Measurements from ENCODE around the gene PCSK1N. TPM values are rescaled to one million over a fixed set of nuclear protein-coding genes. Genes with fewer than 3 reads are reported as not detected.
A peak's percentile ranks its signal among the peaks of the same experiment; 100 is the strongest.

The PCSK1N gene
- total and polyA plus RNA-seq, 2 of the 13 experiments (the other 11 are each of a cell fraction or from before 2014, with no cell fraction given): 4.5 to 14.0 TPM

- TF ChIP-seq CREB1 (IDR thresholded peaks at IDR 0.05) (peak; percentile 97), CREB1 (CRISPR knock-in tag; IDR thresholded peaks at IDR 0.05) (peak; percentile 99), DBP (CRISPR knock-in tag; IDR thresholded peaks at IDR 0.05; ENCODE audit: not compliant biosample characterization) (no peak), ZMYM4 (CRISPR knock-in tag; IDR thresholded peaks at IDR 0.05) (peak; percentile 67), ZNF510 (CRISPR knock-in tag; IDR thresholded peaks at IDR 0.05; ENCODE audit: low read depth) (no peak), MBD4 (IDR thresholded peaks at IDR 0.05; ENCODE audit: borderline replicate concordance, low read length) (no peak), ZNF138 (CRISPR knock-in tag; IDR thresholded peaks at IDR 0.05; ENCODE audit: low read depth) (no peak), ZNF619 (CRISPR knock-in tag; IDR thresholded peaks at IDR 0.05) (no peak), ZNF550 (CRISPR knock-in tag; IDR thresholded peaks at IDR 0.05; ENCODE audit: borderline replicate concordance) (no peak), NR2F2 (IDR thresholded peaks at IDR 0.05; ENCODE audit: borderline replicate concordance, low read depth) (no peak), KLF12 (CRISPR knock-in tag; IDR thresholded peaks at IDR 0.05; ENCODE audit: borderline replicate concordance) (no peak), ZBTB8A (CRISPR knock-in tag; IDR thresholded peaks at IDR 0.05; ENCODE audit: borderline replicate concordance, low read depth) (no peak), KLF9 (CRISPR knock-in tag; IDR thresholded peaks at IDR 0.05; ENCODE audit: low read depth) (no peak), ZSCAN22 (CRISPR knock-in tag; IDR thresholded peaks at IDR 0.05) (no peak), ZNF335 (CRISPR knock-in tag; IDR thresholded peaks at IDR 0.05) (no peak), ZNF652 (CRISPR knock-in tag; IDR thresholded peaks at IDR 0.05; ENCODE audit: borderline replicate concordance, low read depth) (no peak), MAF1 (CRISPR knock-in tag; IDR thresholded peaks at IDR 0.05; ENCODE audit: borderline replicate concordance) (no peak)
- TF ChIP-seq, protein P1, sequence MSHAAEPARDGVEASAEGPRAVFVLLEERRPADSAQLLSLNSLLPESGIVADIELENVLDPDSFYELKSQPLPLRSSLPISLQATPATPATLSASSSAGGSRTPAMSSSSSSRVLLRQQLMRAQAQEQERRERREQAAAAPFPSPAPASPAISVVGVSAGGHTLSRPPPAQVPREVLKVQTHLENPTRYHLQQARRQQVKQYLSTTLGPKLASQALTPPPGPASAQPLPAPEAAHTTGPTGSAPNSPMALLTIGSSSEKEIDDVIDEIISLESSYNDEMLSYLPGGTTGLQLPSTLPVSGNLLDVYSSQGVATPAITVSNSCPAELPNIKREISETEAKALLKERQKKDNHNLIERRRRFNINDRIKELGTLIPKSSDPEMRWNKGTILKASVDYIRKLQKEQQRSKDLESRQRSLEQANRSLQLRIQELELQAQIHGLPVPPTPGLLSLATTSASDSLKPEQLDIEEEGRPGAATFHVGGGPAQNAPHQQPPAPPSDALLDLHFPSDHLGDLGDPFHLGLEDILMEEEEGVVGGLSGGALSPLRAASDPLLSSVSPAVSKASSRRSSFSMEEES (CRISPR knock-in tag; IDR thresholded peaks at IDR 0.05): no peak
- TF ChIP-seq, protein P2, sequence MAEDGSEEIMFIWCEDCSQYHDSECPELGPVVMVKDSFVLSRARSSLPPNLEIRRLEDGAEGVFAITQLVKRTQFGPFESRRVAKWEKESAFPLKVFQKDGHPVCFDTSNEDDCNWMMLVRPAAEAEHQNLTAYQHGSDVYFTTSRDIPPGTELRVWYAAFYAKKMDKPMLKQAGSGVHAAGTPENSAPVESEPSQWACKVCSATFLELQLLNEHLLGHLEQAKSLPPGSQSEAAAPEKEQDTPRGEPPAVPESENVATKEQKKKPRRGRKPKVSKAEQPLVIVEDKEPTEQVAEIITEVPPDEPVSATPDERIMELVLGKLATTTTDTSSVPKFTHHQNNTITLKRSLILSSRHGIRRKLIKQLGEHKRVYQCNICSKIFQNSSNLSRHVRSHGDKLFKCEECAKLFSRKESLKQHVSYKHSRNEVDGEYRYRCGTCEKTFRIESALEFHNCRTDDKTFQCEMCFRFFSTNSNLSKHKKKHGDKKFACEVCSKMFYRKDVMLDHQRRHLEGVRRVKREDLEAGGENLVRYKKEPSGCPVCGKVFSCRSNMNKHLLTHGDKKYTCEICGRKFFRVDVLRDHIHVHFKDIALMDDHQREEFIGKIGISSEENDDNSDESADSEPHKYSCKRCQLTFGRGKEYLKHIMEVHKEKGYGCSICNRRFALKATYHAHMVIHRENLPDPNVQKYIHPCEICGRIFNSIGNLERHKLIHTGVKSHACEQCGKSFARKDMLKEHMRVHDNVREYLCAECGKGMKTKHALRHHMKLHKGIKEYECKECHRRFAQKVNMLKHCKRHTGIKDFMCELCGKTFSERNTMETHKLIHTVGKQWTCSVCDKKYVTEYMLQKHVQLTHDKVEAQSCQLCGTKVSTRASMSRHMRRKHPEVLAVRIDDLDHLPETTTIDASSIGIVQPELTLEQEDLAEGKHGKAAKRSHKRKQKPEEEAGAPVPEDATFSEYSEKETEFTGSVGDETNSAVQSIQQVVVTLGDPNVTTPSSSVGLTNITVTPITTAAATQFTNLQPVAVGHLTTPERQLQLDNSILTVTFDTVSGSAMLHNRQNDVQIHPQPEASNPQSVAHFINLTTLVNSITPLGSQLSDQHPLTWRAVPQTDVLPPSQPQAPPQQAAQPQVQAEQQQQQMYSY (CRISPR knock-in tag; IDR thresholded peaks at IDR 0.05): no peak
- TF ChIP-seq, protein P3, sequence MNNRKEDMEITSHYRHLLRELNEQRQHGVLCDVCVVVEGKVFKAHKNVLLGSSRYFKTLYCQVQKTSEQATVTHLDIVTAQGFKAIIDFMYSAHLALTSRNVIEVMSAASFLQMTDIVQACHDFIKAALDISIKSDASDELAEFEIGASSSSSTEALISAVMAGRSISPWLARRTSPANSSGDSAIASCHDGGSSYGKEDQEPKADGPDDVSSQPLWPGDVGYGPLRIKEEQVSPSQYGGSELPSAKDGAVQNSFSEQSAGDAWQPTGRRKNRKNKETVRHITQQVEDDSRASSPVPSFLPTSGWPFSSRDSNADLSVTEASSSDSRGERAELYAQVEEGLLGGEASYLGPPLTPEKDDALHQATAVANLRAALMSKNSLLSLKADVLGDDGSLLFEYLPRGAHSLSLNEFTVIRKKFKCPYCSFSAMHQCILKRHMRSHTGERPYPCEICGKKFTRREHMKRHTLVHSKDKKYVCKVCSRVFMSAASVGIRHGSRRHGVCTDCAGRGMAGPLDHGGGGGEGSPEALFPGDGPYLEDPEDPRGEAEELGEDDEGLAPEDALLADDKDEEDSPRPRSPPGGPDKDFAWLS (CRISPR knock-in tag; IDR thresholded peaks at IDR 0.05; ENCODE audit: borderline replicate concordance): no peak
Measured at GRCh38 chrX:48801280-48802088, 33.9 kb downstream of the PCSK1N start, which contains the start of gene HDAC6 (continued).
